Endodermal cell (in vitro differentiated cells): ENCODE measurements around the gene MBOAT2. TPM values are rescaled to one million over a fixed set of nuclear protein-coding genes. Genes with fewer than 3 reads are reported as not detected.

Experiments
- DNase-seq: peaks from one replicate; pipeline ENCODE4 v3.0.0-alpha.2; 2017
- H3K27ac ChIP-seq: 2 replicates; pipeline ENCODE4 v1.5.1; 2013; ENCODE audit warnings: mild to moderate bottlenecking, low read depth, low read length, moderate library complexity
- H3K27me3 ChIP-seq: 2 replicates; pipeline ENCODE4 v1.6.1; 2013; ENCODE audit warnings: mild to moderate bottlenecking, low read length, moderate library complexity; ENCODE audit not compliant: insufficient read depth, control insufficient read depth, poor library complexity, severe bottlenecking
- H3K36me3 ChIP-seq: 2 replicates; pipeline ENCODE4 v1.7.0; 2013; ENCODE audit warnings: mild to moderate bottlenecking, low read length, moderate library complexity; ENCODE audit not compliant: control insufficient read depth, insufficient read depth
- H3K4me1 ChIP-seq: one replicate; pipeline ENCODE4 v1.7.0; 2013; ENCODE audit warnings: low read length; ENCODE audit not compliant: control insufficient read depth, insufficient read depth
- H3K4me3 ChIP-seq: 2 replicates; pipeline ENCODE4 v1.5.1; 2013; ENCODE audit warnings: mild to moderate bottlenecking, low read length, moderate library complexity
- H3K9ac ChIP-seq: 2 replicates; pipeline ENCODE4 v1.6.1; 2013; ENCODE audit warnings: mild to moderate bottlenecking, low read length, moderate library complexity; ENCODE audit not compliant: poor library complexity, severe bottlenecking; ENCODE audit errors: extremely low read depth
- H3K9me3 ChIP-seq: 2 replicates; pipeline ENCODE4 v1.6.1; 2013; ENCODE audit warnings: mild to moderate bottlenecking, low read length, moderate library complexity; ENCODE audit not compliant: control insufficient read depth
- H3K27ac Mint-ChIP-seq: 2 replicates; pipeline ENCODE4 v1.8.0; 2020; ENCODE audit warnings: mixed read lengths
- H3K27me3 Mint-ChIP-seq: 2 replicates; pipeline ENCODE4 v1.8.0; 2021; ENCODE audit warnings: mild to moderate bottlenecking, mixed read lengths; ENCODE audit not compliant: insufficient read depth
- H3K36me3 Mint-ChIP-seq: 2 replicates; pipeline ENCODE4 v1.8.0; 2020; ENCODE audit warnings: low read depth, mixed read lengths
- H3K4me1 Mint-ChIP-seq: 2 replicates; pipeline ENCODE4 v1.8.0; 2020; ENCODE audit warnings: mixed read lengths
- H3K4me3 Mint-ChIP-seq: 2 replicates; pipeline ENCODE4 v1.8.0; 2020; ENCODE audit warnings: mild to moderate bottlenecking, moderate library complexity, mixed read lengths
- H3K9me3 Mint-ChIP-seq: 2 replicates; pipeline ENCODE4 v1.8.0; 2020; ENCODE audit warnings: mild to moderate bottlenecking, mixed read lengths
- WGBS, 2 experiments: methylation state at CpG; one replicate each; pipeline versions ENCODE4 v1.1.5 to v1.1.7; 2013; ENCODE audit warnings: missing lambda C conversion rate in 2 of 2, mixed read lengths in 1 of 2; ENCODE audit not compliant: insufficient coverage in 1 of 2, insufficient read length in 1 of 2; 5-methylcytosine and 5-hydroxymethylcytosine counted together
- total RNA-seq, 2 donors: library from RNA; stranded (reverse); fragmentation: NEBNext Ultra II Directional in 1 of 2; extraction: Animal tissue kit (Norgen Biotek cat#: 25700) in 1 of 2; gene quantifications; 2 replicates in 1 of 2; 3 replicates in 1 of 2; pipeline ENCODE4 v1.2.1, GENCODE V29; 2021
- TF ChIP-seq, protein P1 (sequence below): fragments of 200-600 bp; sonication (generic); conservative IDR thresholded peaks from 2 replicates; pipeline ENCODE4 v1.5.0; 2021; ENCODE audit warnings: antibody characterized with exemption, mild to moderate bottlenecking

Gene MBOAT2
- total RNA-seq, 2 donors from 2014 or later = 45.3 to 51.0 TPM

DNA sequence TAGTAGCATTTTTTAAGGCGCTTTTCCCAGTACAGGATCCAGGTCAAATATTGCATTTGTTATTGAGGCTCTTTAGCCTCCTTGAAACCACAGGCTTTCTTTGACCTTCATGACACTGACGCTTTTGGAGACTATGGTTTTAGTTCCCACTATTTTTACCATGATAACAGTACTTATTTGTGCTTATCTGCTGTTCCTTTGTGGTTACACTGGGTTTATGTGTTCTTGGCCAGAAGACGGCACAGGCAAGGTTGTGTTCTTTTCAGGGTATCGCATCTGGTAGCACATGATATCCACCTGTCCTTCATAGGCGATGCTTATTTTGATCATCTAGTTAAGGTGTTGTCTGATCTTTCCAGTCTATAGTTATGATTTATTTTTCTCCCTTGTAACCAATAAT, 16.8 kb upstream of the MBOAT2 start:
- no peak overlapping the region for H3K4me3 ChIP-seq
- H3K27ac Mint-ChIP-seq = no peak overlapping the region
- TF ChIP-seq, protein P1, sequence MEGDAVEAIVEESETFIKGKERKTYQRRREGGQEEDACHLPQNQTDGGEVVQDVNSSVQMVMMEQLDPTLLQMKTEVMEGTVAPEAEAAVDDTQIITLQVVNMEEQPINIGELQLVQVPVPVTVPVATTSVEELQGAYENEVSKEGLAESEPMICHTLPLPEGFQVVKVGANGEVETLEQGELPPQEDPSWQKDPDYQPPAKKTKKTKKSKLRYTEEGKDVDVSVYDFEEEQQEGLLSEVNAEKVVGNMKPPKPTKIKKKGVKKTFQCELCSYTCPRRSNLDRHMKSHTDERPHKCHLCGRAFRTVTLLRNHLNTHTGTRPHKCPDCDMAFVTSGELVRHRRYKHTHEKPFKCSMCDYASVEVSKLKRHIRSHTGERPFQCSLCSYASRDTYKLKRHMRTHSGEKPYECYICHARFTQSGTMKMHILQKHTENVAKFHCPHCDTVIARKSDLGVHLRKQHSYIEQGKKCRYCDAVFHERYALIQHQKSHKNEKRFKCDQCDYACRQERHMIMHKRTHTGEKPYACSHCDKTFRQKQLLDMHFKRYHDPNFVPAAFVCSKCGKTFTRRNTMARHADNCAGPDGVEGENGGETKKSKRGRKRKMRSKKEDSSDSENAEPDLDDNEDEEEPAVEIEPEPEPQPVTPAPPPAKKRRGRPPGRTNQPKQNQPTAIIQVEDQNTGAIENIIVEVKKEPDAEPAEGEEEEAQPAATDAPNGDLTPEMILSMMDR = no peak
- no peak for DNase-seq
- H3K27ac ChIP-seq = no peak overlapping the region
- no peaks in the 10 kb centered on the region for H3K9me3 ChIP-seq
- H3K9me3 Mint-ChIP-seq = no peaks in the 10 kb centered on the region
- no peaks in the 10 kb centered on the region for H3K27me3 ChIP-seq
- no peak overlapping the region for H3K4me3 Mint-ChIP-seq
- no peaks in the 10 kb centered on the region for H3K4me1 Mint-ChIP-seq
- H3K27me3 Mint-ChIP-seq = no peaks in the 10 kb centered on the region
- H3K36me3 ChIP-seq = no peaks in the 10 kb centered on the region
- WGBS, 2 experiments = 95 to 96% methylated on average over 5 of the region's 5 CpGs
- H3K4me1 ChIP-seq = no peaks in the 10 kb centered on the region
- no peak overlapping the region for H3K9ac ChIP-seq
- H3K36me3 Mint-ChIP-seq = no peaks in the 10 kb centered on the region

GRCh38 chr2:9018534-9018933, 15.1 kb upstream of the MBOAT2 start:
- no peak for DNase-seq
- no peak overlapping the region for H3K4me3 ChIP-seq
- Mint-ChIP-seq H3K27ac (no peak overlapping the region), H3K4me3 (no peak overlapping the region), H3K36me3 (no peaks in the 10 kb centered on the region), H3K27me3 (no peaks in the 10 kb centered on the region), H3K4me1 (no peaks in the 10 kb centered on the region), H3K9me3 (no peaks in the 10 kb centered on the region)
- no peaks in the 10 kb centered on the region for H3K36me3 ChIP-seq
- no peaks in the 10 kb centered on the region for H3K9me3 ChIP-seq
- H3K4me1 ChIP-seq = no peaks in the 10 kb centered on the region
- TF ChIP-seq, protein P1 = no peak
- no peak overlapping the region for H3K9ac ChIP-seq
- no peak overlapping the region for H3K27ac ChIP-seq
- WGBS, 2 experiments = 93 to 100% methylated on average over 4 to 7 of the region's 7 CpGs
- H3K27me3 ChIP-seq = no peaks in the 10 kb centered on the region

DNA sequence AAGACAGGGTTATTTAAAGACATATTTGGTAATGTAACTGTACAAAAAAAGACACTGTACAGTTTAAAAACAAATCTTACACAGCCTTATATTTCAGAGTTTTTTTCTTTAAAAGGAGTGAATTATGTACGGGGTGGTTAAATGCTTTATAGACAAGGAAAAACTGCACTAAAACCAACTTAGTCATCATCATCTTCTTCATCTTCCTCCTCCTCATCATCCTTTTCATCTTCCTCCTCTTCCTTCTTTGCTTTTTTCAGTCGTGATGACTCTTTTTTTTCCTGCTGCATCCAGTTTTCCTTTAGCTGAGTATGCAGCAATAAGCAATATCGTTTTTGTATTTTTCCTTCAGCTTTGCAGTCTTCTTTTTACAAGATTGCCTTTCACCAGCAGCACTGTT, 14.6 kb upstream of the MBOAT2 start:
- Histone ChIP-seq H3K27ac (no peak overlapping the region), H3K4me1 (no peaks in the 10 kb centered on the region), H3K27me3 (no peaks in the 10 kb centered on the region), H3K36me3 (no peaks in the 10 kb centered on the region), H3K9ac (no peak overlapping the region), H3K4me3 (no peak overlapping the region), H3K9me3 (no peaks in the 10 kb centered on the region)
- H3K4me3 Mint-ChIP-seq = no peak overlapping the region
- H3K36me3 Mint-ChIP-seq = no peaks in the 10 kb centered on the region
- H3K27ac Mint-ChIP-seq = no peak overlapping the region
- WGBS, 2 experiments = 88 to 95% methylated on average over 2 to 3 of the region's 3 CpGs
- no peaks in the 10 kb centered on the region for H3K9me3 Mint-ChIP-seq
- TF ChIP-seq, protein P1 = no peak
- no peaks in the 10 kb centered on the region for H3K27me3 Mint-ChIP-seq
- no peak for DNase-seq
- no peaks in the 10 kb centered on the region for H3K4me1 Mint-ChIP-seq
